Upper lobe of left lung (tissue), 4 donors: ENCODE measurements around the gene HSPA2.
"Not testable (repeated sequence)": the region's sequence is repeated elsewhere in the genome, so short reads cannot be mapped to it uniquely, and the experiment has no call there.

ENCODE experiments used
- CTCF ChIP-seq, 6 experiments: fragments of 450-650 bp in 4 of 6; fragments of 200-600 bp in 2 of 6; sonication (generic) in 2 of 6; IDR thresholded peaks; one replicate each; pipeline ENCODE4 v1.5.1; 2016 to 2019; ENCODE audit warnings: antibody characterized with exemption in 6 of 6
- EP300 ChIP-seq, 4 donors: sonication (generic); formaldehyde crosslinking; IDR thresholded peaks; one replicate each; pipeline ENCODE4 v1.5.1; 2017; ENCODE audit warnings: antibody characterized with exemption in 4 of 4, control low read depth in 2 of 4
- POLR2A ChIP-seq, 4 donors: fragments of 450-650 bp; IDR thresholded peaks; one replicate each; pipeline ENCODE4 v1.5.1; 2016 to 2017; ENCODE audit warnings: antibody characterized with exemption in 4 of 4, mild to moderate bottlenecking in 2 of 4
- POLR2AphosphoS5 ChIP-seq, 2 donors: sonication (generic); formaldehyde crosslinking; IDR thresholded peaks; one replicate each; pipeline ENCODE4 v1.5.1; 2017; ENCODE audit warnings: antibody characterized with exemption in 2 of 2

- TF ChIP-seq CTCF, POLR2AphosphoS5, POLR2A, EP300 (IDR thresholded peaks at IDR 0.05): not testable (repeated sequence)
Observed at GRCh38 chr14:64569646-64570045, 29.1 kb downstream of the HSPA2 start.
